Kidney epithelial cell (primary cell): Measurements from ENCODE around the gene C1QTNF9. TPM values are rescaled to one million over a fixed set of nuclear protein-coding genes. Genes with fewer than 3 reads are reported as not detected.
"Not testable (repeated sequence)": the region's sequence is repeated elsewhere in the genome, so short reads cannot be mapped to it uniquely, and the experiment has no call there.

Experiments
- DNase-seq: peaks from one replicate; pipeline ENCODE4 v3.0.0-alpha.2; 2010; ENCODE audit warnings: low read depth
- H3K27me3 ChIP-seq: 2 replicates; pipeline ENCODE4 v1.6.0; 2011; ENCODE audit warnings: low read length; ENCODE audit not compliant: control insufficient read depth, insufficient read depth
- H3K36me3 ChIP-seq: 2 replicates; pipeline ENCODE4 v1.5.1; 2011; ENCODE audit warnings: low read length; ENCODE audit not compliant: control insufficient read depth, insufficient read depth
- H3K4me3 ChIP-seq: 2 replicates; pipeline ENCODE4 v1.5.1; 2011; ENCODE audit warnings: low read depth, mild to moderate bottlenecking, control low read depth, low read length
- CTCF ChIP-seq: IDR thresholded peaks from 2 replicates; pipeline ENCODE4 v1.5.1; 2011; ENCODE audit warnings: mild to moderate bottlenecking, moderate library complexity, low read length, control low read depth, inconsistent platforms; ENCODE audit not compliant: insufficient read depth, poor library complexity, severe bottlenecking
- total RNA-seq: library from RNA; depleted of rRNA; stranded (reverse); fragments of >200 nt; gene quantifications from 2 replicates; pipeline ENCODE4 v1.2.3, GENCODE V29; 2015

The C1QTNF9 gene
- total RNA-seq, 1 donor from 2014 or later: not detected

GRCh38 chr13:24340608-24340955 lies 31.2 kb downstream of the C1QTNF9 start:
- no peaks in the 10 kb centered on the region for H3K36me3 ChIP-seq
- TF ChIP-seq CTCF: no peak
- H3K4me3 ChIP-seq: no peak overlapping the region
- no peak for DNase-seq
- no peaks in the 10 kb centered on the region for H3K27me3 ChIP-seq

- no peak for DNase-seq
These were observed 32.1 kb downstream of the C1QTNF9 start for GRCh38 chr13:24341439-24341838.

GRCh38 chr13:24348385-24348784 lies 39.0 kb downstream of the C1QTNF9 start:
- DNase-seq: no peak
- H3K4me3 ChIP-seq: no peak overlapping the region
- H3K36me3 ChIP-seq: no peaks in the 10 kb centered on the region
- TF ChIP-seq CTCF: no peak
- no peaks in the 10 kb centered on the region for H3K27me3 ChIP-seq

More at GRCh38 chr13:24341439-24341838, 32.1 kb downstream of the C1QTNF9 start:
- Histone ChIP-seq H3K4me3 (no peak overlapping the region), H3K27me3 (no peaks in the 10 kb centered on the region), H3K36me3 (no peaks in the 10 kb centered on the region)
- TF ChIP-seq CTCF: no peak

- DNase-seq: peak; percentile 62
- H3K27me3 ChIP-seq: no peaks in the 10 kb centered on the region
- TF ChIP-seq CTCF: no peak
- no peak overlapping the region for H3K4me3 ChIP-seq
- H3K36me3 ChIP-seq: no peaks in the 10 kb centered on the region
These were observed 39.6 kb downstream of the C1QTNF9 start for GRCh38 chr13:24348797-24349515.

GRCh38 chr13:24349778-24350664 lies 40.6 kb downstream of the C1QTNF9 start:
- H3K27me3 ChIP-seq, H3K36me3 ChIP-seq, DNase-seq: not testable (repeated sequence)

GRCh38 chr13:24351423-24351822 lies 42.0 kb downstream of the C1QTNF9 start:
- no peak for DNase-seq
- Histone ChIP-seq H3K4me3 (no peak overlapping the region), H3K27me3 (no peaks in the 10 kb centered on the region), H3K36me3 (no peaks in the 10 kb centered on the region)
- TF ChIP-seq CTCF: no peak

More at GRCh38 chr13:24349778-24350664, 40.6 kb downstream of the C1QTNF9 start:
- H3K4me3 ChIP-seq: not testable (repeated sequence)
